Esophagus muscularis mucosa (tissue), 4 donors: Measurements from ENCODE around the gene ABCB1.

ENCODE experiments used
- CTCF ChIP-seq, 3 experiments: fragments of 200-600 bp in 2 of 3; fragments of 450-650 bp in 1 of 3; sonication (generic) in 2 of 3; IDR thresholded peaks; one replicate each; pipeline ENCODE4 v1.5.1; 2017 to 2019; ENCODE audit warnings: antibody characterized with exemption in 3 of 3, mild to moderate bottlenecking in 2 of 3, moderate library complexity in 1 of 3
- EP300 ChIP-seq: sonication (generic); formaldehyde crosslinking; IDR thresholded peaks from one replicate; pipeline ENCODE4 v1.6.1; 2017; ENCODE audit warnings: antibody characterized with exemption
- POLR2AphosphoS5 ChIP-seq, 2 donors: sonication (generic); formaldehyde crosslinking; IDR thresholded peaks; one replicate each; pipeline ENCODE4 v1.6.1; 2017; ENCODE audit warnings: antibody characterized with exemption in 2 of 2

GRCh38 chr7:87645446-87645845, 44.8 kb upstream of the ABCB1 start:
- TF ChIP-seq CTCF (IDR thresholded peaks at IDR 0.05) (no peak), EP300 (no peak), POLR2AphosphoS5 (IDR thresholded peaks at IDR 0.05) (no peak)
